NOMO-1 treated with DMSO at 0.1 percent for 48 hours (cell line): ENCODE measurements around the gene BCR.
A peak's percentile ranks its signal among the peaks of the same experiment; 100 is the strongest.
"Not testable (repeated sequence)": the region's sequence is repeated elsewhere in the genome, so short reads cannot be mapped to it uniquely, and the experiment has no call there.

Experiments
- DNase-seq: peaks from one replicate; lab custom pipeline; 2025; ENCODE audit not compliant: unreplicated experiment; lab: John Stamatoyannopoulos, UW

The BCR gene

GRCh38 chr22:23309261-23309660, 129.0 kb downstream of the BCR start:
- not testable (repeated sequence) for DNase-seq

DNA sequence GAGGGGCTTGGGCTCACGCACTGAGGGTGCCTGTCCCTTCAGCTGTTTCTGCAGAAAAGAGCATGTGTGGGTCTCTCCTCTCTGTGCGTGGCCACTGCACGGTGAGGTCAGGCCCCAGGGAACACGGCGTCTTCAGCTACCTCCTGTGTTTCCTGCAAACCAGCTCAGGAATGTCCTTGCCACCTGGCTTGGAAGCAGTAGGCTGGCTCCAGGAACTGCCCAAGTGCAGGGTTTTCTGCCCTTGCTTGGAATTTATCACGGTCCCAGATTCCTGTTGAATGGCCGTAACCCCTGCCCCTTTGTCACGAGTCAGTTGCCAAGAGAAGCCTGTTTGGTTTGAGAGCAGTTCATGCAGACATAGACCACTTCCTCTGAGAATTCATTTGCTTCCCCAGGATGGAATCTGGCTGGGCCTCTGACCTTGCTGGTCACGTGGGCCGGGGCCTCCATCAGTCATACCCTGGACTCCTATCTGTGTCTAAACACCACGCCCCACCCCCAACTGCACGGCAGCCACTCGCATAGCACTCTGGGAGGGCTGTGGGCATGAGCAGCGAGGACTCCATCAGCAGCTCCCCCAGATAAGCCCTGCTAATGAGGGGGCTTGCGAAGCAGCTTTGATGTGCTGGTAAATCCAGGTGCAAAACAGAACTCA, 130.3 kb downstream of the BCR start:
- not testable (repeated sequence) for DNase-seq

GRCh38 chr22:23311635-23312420, 131.5 kb downstream of the BCR start:
- not testable (repeated sequence) for DNase-seq

GRCh38 chr22:23313791-23314567, 133.7 kb downstream of the BCR start:
- no peak for DNase-seq

- DNase-seq: peak; percentile 52
These were observed 135.1 kb downstream of the BCR start for GRCh38 chr22:23315341-23315917.

DNA sequence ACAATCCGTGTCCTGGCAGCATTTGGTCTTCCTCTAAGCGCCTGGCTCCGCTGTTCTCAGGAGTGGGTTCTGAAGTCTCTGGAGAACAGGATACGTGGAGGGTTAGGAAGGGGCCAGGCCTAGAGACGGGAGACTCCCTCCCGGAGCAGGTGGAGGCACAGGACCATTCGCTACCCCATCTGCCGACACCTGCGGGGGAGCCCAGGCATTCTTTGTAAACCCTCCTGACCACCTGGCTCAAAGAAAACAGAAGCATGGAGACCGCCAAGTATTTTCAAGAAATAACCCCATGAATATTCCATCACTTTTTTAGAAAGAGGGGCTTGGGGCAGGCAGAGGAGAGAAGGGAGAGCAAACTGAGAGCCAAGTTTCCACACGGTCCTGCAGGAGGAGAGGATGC, 136.3 kb downstream of the BCR start:
- not testable (repeated sequence) for DNase-seq

- not testable (repeated sequence) for DNase-seq
These were observed 138.0 kb downstream of the BCR start for GRCh38 chr22:23318316-23318715.

DNA sequence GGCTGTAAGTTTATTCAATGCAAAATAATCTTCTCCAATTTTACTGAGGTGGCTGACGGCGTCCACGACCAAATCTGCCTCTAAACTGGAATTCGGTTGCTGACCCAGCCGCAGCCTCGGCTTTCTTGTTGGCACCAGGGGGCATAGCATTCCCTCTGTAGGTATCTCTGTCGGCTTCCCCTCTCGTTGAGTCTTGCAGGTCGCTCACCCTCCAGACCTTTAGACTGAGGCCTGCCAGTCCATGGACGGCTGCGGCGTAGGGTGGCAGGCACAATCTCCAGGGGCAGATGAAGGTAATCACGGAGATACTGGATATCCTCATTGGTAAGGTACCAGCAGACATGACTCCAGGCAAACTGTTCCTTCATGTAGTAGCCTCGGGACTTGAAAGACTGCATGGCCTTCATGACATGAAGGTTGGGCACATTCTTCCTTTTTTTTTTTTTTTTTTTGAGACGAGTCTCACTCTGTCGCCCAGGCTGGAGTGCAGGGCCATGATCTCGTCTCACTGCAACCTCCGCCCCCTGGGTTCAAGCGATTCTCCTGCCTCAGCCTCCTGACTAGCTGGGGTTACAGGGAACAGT, 142.3 kb downstream of the BCR start:
- DNase-seq: not testable (repeated sequence)

- not testable (repeated sequence) for DNase-seq
These were observed 143.8 kb downstream of the BCR start for GRCh38 chr22:23323960-23324688.

DNA sequence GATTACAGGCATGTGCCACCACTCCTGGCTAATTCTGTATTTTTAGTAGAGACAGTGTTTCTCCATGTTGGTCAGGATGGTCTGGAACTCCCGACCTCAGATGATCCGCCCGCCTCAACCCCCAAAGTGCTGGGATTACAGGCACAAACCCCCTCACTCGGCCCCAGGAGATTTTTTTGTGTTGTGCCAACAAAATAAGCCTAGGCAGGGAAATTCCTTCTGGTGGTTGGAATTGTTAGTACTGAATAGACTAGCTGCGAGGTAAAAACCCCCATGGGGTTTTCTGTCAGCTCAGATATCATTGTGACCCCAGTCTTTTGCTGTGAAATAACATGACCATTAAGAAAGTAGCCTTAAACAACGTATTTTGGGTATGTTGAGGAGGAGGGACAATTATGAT, 144.9 kb downstream of the BCR start:
- DNase-seq: no peak

DNA sequence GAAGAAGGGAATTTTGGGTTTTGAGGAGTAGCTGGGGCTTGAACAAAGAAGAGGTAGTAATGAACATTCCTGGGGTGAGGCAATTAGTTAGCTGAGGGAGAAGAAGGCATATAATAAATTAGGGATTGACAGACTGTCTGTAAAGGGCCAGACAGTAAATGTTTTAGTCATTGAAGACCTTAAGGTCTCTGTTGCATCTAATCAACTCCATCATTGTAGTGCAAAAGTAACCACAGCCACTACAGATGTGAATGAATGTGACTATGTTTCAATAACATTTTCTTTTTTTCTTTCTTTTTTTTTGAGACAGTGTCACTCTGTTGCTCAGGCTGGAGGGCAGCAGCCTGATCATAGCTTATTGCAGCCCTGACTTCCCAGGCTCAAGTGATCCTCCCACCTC, 153.5 kb downstream of the BCR start:
- DNase-seq: not testable (repeated sequence)

- not testable (repeated sequence) for DNase-seq
These were observed 157.4 kb downstream of the BCR start for GRCh38 chr22:23337672-23338071.

- DNase-seq: not testable (repeated sequence)
These were observed 161.8 kb downstream of the BCR start for GRCh38 chr22:23341942-23342695.

GRCh38 chr22:23351321-23351720, 171.0 kb downstream of the BCR start:
- no peak for DNase-seq

- no peak for DNase-seq
These were observed 172.7 kb downstream of the BCR start for GRCh38 chr22:23353004-23353403.

DNA sequence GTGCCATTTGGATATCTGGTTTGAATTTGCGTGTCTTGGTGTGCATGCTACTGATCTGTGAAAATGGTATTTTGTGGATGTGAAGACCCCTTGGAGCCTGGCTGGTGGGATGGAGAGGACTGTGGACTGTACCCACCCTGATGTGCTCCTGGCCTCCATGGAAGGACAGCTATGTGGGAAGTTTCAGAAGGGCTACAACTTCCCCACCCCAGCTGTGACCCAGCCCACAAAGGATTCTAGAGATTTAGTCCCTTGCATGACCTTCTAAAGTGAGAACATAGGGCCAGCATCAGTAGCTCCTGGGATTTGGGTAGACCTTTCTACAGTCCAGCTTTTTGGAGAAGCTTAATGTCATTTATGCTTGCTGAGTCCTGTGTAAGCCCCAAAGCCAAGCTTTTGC, 173.4 kb downstream of the BCR start:
- no peak for DNase-seq

GRCh38 chr22:23356094-23356493, 175.8 kb downstream of the BCR start:
- DNase-seq: no peak

- DNase-seq: no peak
These were observed 176.7 kb downstream of the BCR start for GRCh38 chr22:23357053-23357452.

GRCh38 chr22:23359583-23360123, 179.3 kb downstream of the BCR start:
- DNase-seq: no peak
